SK-N-SH treated with all-trans-retinoic acid at 6 μM for 48 hours (cell line): ENCODE measurements around the gene PSTK.

ENCODE experiments used
- ATAC-seq: fragments of 200-7000 bp; cut with Tn5 transposase; 3 replicates; pipeline ENCODE4 v1.9.1; 2020; ENCODE audit warnings: mild to moderate bottlenecking, moderate library complexity
- BACH2 ChIP-seq: fragments of 250-450 bp; sonication (Bioruptor Pico); IDR thresholded peaks from 2 replicates; pipeline ENCODE4 v1.9.0; 2021; ENCODE audit warnings: mild to moderate bottlenecking, borderline replicate concordance
- CSDC2 ChIP-seq: fragments of 250-450 bp; sonication (Bioruptor Pico); IDR thresholded peaks from 2 replicates; pipeline ENCODE4 v1.5.0; 2020; ENCODE audit warnings: mild to moderate bottlenecking, moderate library complexity
- ESRRG ChIP-seq: fragments of 250-450 bp; sonication (Bioruptor Pico); IDR thresholded peaks from 2 replicates; pipeline ENCODE4 v1.6.1; 2021; ENCODE audit warnings: mild to moderate bottlenecking
- GLIS3 ChIP-seq: fragments of 250-450 bp; sonication (Bioruptor Pico); IDR thresholded peaks from 2 replicates; pipeline ENCODE4 v1.5.0; 2020; ENCODE audit warnings: mild to moderate bottlenecking, moderate library complexity
- ISL1 ChIP-seq: fragments of 250-450 bp; sonication (Bioruptor Pico); IDR thresholded peaks from 2 replicates; pipeline ENCODE4 v2.1.2; 2022; ENCODE audit warnings: mild to moderate bottlenecking, moderate library complexity
- OSR1 ChIP-seq: fragments of 250-450 bp; sonication (Bioruptor Pico); IDR thresholded peaks from 2 replicates; pipeline ENCODE4 v1.8.0; 2022; ENCODE audit warnings: moderate library complexity, mild to moderate bottlenecking, inconsistent platforms
- PATZ1 ChIP-seq: fragments of 250-450 bp; sonication (Bioruptor Pico); IDR thresholded peaks from 2 replicates; pipeline ENCODE4 v1.8.0; 2020; ENCODE audit warnings: mild to moderate bottlenecking, moderate library complexity, borderline replicate concordance
- RARB ChIP-seq: fragments of 250-450 bp; sonication (Bioruptor Pico); IDR thresholded peaks from 2 replicates; pipeline ENCODE4 v1.8.0; 2021; ENCODE audit warnings: mild to moderate bottlenecking, moderate library complexity
- SNAI2 ChIP-seq: fragments of 250-450 bp; sonication (Bioruptor Pico); IDR thresholded peaks from 2 replicates; pipeline ENCODE4 v1.5.0; 2020; ENCODE audit warnings: mild to moderate bottlenecking, moderate library complexity
- TOX ChIP-seq: fragments of 250-450 bp; sonication (Bioruptor Pico); IDR thresholded peaks from 2 replicates; pipeline ENCODE4 v1.8.0; 2021; ENCODE audit warnings: mild to moderate bottlenecking, moderate library complexity, borderline replicate concordance
- TSHZ2 ChIP-seq: fragments of 250-450 bp; sonication (Bioruptor Pico); IDR thresholded peaks from 2 replicates; pipeline ENCODE4 v1.5.0; 2020; ENCODE audit warnings: mild to moderate bottlenecking, moderate library complexity
- ZC3H10 ChIP-seq: fragments of 250-450 bp; sonication (Bioruptor Pico); IDR thresholded peaks from 2 replicates; pipeline ENCODE4 v1.5.1; 2021; ENCODE audit warnings: mild to moderate bottlenecking, moderate library complexity
- ZFP3 ChIP-seq: fragments of 250-450 bp; sonication (Bioruptor Pico); IDR thresholded peaks from 2 replicates; pipeline ENCODE4 v1.5.0; 2020; ENCODE audit warnings: mild to moderate bottlenecking, moderate library complexity
- ZFP30 ChIP-seq: fragments of 450-650 bp; formaldehyde crosslinking; IDR thresholded peaks from 2 replicates; pipeline ENCODE4 v1.5.0; 2022; ENCODE audit warnings: mild to moderate bottlenecking, moderate library complexity
- ZNF565 ChIP-seq: fragments of 450-650 bp; formaldehyde crosslinking; conservative IDR thresholded peaks from 2 replicates; pipeline ENCODE4 v1.5.0; 2020; ENCODE audit warnings: low read depth, mild to moderate bottlenecking, moderate library complexity
- ZNF70 ChIP-seq: fragments of 450-650 bp; formaldehyde crosslinking; IDR thresholded peaks from 2 replicates; pipeline ENCODE4 v1.5.0; 2020; ENCODE audit warnings: mild to moderate bottlenecking, moderate library complexity
- TF ChIP-seq, protein P1 (sequence below): fragments of 250-450 bp; sonication (Bioruptor Pico); IDR thresholded peaks from 2 replicates; pipeline ENCODE4 v1.5.1; 2020; ENCODE audit warnings: low read depth, mild to moderate bottlenecking, moderate library complexity

The PSTK gene

GRCh38 chr10:122992031-122992585, 11.9 kb downstream of the PSTK start:
- TF ChIP-seq TOX (CRISPR knock-in tag) (no peak), ISL1 (CRISPR knock-in tag) (no peak)

DNA sequence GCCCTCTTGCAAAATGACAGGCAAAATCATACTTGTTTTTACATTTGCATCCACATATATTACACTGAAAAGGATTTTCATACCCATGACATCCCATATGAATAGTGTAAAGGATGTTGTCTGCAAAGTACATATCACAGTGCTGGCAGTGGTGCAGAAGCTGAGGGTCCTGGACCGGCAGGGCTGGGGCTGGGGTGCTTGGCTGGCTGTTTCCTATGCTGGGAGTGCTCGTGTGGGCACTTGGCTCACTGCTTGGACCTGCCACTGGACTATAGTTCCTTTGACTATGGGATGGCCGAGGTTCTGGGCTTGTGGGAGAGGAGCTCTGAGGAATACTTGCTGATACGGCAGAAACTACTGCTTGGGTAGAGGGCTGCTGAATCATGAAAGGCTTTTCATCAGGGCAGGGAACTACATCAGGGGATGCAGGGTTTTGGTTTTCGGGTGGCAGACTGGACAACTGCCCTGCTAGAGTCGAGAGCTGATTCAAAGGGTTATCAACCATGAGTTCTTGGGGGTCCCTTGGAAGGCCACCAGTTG, 13.7 kb downstream of the PSTK start:
- ATAC-seq = no peak

More at GRCh38 chr10:122992031-122992585, 11.9 kb downstream of the PSTK start:
- no peak for ATAC-seq

DNA sequence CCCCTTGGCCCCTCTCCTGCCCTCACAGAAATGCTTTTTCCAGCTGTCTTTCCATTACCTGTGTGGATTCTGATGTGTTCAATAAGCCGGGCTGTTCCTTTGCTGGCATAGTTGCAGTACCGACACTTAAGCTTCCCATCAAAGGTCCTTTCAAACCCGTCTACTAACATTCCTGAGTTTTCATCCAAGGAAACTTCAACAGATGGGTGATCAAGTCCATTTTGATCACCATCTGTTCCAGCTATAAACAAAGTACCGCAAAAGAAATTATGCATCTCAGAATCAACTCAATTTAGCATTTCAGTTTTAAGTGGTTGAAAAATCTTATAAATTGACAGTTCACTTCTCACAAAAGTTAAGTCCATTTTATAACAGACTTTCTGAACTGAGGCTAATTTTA, 15.7 kb downstream of the PSTK start:
- ATAC-seq = no peak
- TF ChIP-seq ZC3H10 (CRISPR knock-in tag) (no peak), OSR1 (CRISPR knock-in tag) (no peak), ZFP30 (CRISPR knock-in tag) (no peak), CSDC2 (CRISPR knock-in tag) (no peak), ISL1 (CRISPR knock-in tag) (no peak), ZNF70 (no peak), ESRRG (CRISPR knock-in tag) (no peak), ZNF565 (CRISPR knock-in tag) (no peak), RARB (no peak)

More for the DNA sequence above, 13.7 kb downstream of the PSTK start:
- TF ChIP-seq ZFP3 (CRISPR knock-in tag) (no peak), BACH2 (CRISPR knock-in tag) (no peak), TSHZ2 (no peak), RARB (no peak), GLIS3 (no peak), OSR1 (CRISPR knock-in tag) (no peak), PATZ1 (CRISPR knock-in tag) (no peak)

- no peak for ATAC-seq
Observed at GRCh38 chr10:122997864-122998263, 17.7 kb downstream of the PSTK start.

More at GRCh38 chr10:122997864-122998263, 17.7 kb downstream of the PSTK start:
- no peak for TF ChIP-seq ZNF565 (CRISPR knock-in tag)
- TF ChIP-seq SNAI2 (CRISPR knock-in tag) = no peak
- TF ChIP-seq GLIS3 = no peak
- no peak for TF ChIP-seq RARB
- TF ChIP-seq ZFP3 (CRISPR knock-in tag) = no peak
- no peak for TF ChIP-seq ZNF70
- no peak for TF ChIP-seq BACH2 (CRISPR knock-in tag)
- TF ChIP-seq TSHZ2 = no peak
- TF ChIP-seq, protein P1, sequence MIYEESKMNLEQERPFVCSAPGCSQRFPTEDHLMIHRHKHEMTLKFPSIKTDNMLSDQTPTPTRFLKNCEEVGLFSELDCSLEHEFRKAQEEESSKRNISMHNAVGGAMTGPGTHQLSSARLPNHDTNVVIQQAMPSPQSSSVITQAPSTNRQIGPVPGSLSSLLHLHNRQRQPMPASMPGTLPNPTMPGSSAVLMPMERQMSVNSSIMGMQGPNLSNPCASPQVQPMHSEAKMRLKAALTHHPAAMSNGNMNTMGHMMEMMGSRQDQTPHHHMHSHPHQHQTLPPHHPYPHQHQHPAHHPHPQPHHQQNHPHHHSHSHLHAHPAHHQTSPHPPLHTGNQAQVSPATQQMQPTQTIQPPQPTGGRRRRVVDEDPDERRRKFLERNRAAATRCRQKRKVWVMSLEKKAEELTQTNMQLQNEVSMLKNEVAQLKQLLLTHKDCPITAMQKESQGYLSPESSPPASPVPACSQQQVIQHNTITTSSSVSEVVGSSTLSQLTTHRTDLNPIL (CRISPR knock-in tag) = no peak
- TF ChIP-seq ZC3H10 (CRISPR knock-in tag) = no peak
